HCT116 (cell line): ENCODE measurements around the gene CDH16. TPM values are rescaled to one million over a fixed set of nuclear protein-coding genes. Genes with fewer than 3 reads are reported as not detected.

ENCODE experiments used
- ATAC-seq: fragments of 200-7000 bp; cut with Tn5 transposase; 2 replicates; pipeline ENCODE4 v1.9.1; 2020; ENCODE audit warnings: mild to moderate bottlenecking, moderate library complexity
- Bru-seq: library from RNA; stranded (reverse); fragments of 400-500 nt; gene quantifications from one replicate; lab custom pipeline; 2021; lab: Mats Ljungman, UMichigan
- BruChase-seq, 2 experiments: library from RNA; stranded (reverse); fragments of 400-500 nt; gene quantifications; one replicate each; lab custom pipeline; 2021; lab: Mats Ljungman, UMichigan
- BruUV-seq: library from RNA; stranded (reverse); fragments of 400-500 nt; replicated peaks from 2 replicates; lab custom pipeline; 2021; lab: Mats Ljungman, UMichigan
- CTCF ChIA-PET: fragments of 300-600 bp; sonication (Branson Sonifier 250); formaldehyde crosslinking; loops from one replicate; lab custom pipeline; 2021; ENCODE audit warnings: antibody characterized with exemption; lab: Charles Lee
- POLR2A ChIA-PET: fragments of 300-600, 350-600 bp; sonication (Branson Sonifier 250); formaldehyde crosslinking; loops from one replicate; lab custom pipeline; 2021; ENCODE audit warnings: antibody characterized with exemption; lab: Charles Lee
- RAD21 ChIA-PET, 2 experiments: fragments of 300-600 bp; sonication (Branson Sonifier 250); formaldehyde crosslinking; loops; one replicate each; lab custom pipeline; 2023; ENCODE audit warnings: low total read pairs in 2 of 2; ENCODE audit not compliant: uncharacterized antibody in 2 of 2, unreplicated experiment in 2 of 2, low non-redundant PET in 1 of 2; lab: Charles Lee
- DNase-seq: peaks from one replicate; pipeline ENCODE4 v3.0.0-alpha.2; 2010; ENCODE audit warnings: low read depth, low spot score
- H2AFZ ChIP-seq: fragments of 200-600 bp; shearing (Covaris generic), sonication (generic); 2 replicates; pipeline ENCODE4 v1.6.1; 2017; ENCODE audit warnings: low read depth, mixed run types, mixed read lengths, antibody characterized with exemption, low read length; ENCODE audit not compliant: poor library complexity, severe bottlenecking
- H3K27ac ChIP-seq: 2 replicates; pipeline ENCODE4 v1.5.1; 2012; ENCODE audit warnings: low read depth, low read length
- H3K27me3 ChIP-seq: fragments of 200-600 bp; sonication (generic); 2 replicates; pipeline ENCODE4 v1.6.1; 2016; ENCODE audit warnings: mixed run types, low read length, mixed read lengths; ENCODE audit not compliant: insufficient read depth
- H3K36me3 ChIP-seq, 2 experiments: fragments of 200-500 bp in 1 of 2; fragments of 200-600 bp in 1 of 2; sonication (Bioruptor generic) in 1 of 2; sonication (generic) in 1 of 2; 2 replicates each; pipeline versions ENCODE4 v1.5.1 to v1.6.1; 2014 to 2016; ENCODE audit warnings: low read length in 2 of 2, inconsistent platforms in 1 of 2, mixed read lengths in 1 of 2, mixed run types in 1 of 2; ENCODE audit not compliant: insufficient read depth in 2 of 2, control insufficient read depth in 1 of 2
- H3K4me1 ChIP-seq, 2 experiments: fragments of 200-600 bp in 1 of 2; sonication (generic) in 1 of 2; 2 replicates each; pipeline versions ENCODE4 v1.5.1 to v1.6.1; 2012 to 2017; ENCODE audit warnings: low read length in 2 of 2, inconsistent platforms in 1 of 2, mild to moderate bottlenecking in 1 of 2, mixed read lengths in 1 of 2, mixed run types in 1 of 2, moderate library complexity in 1 of 2; ENCODE audit not compliant: insufficient read depth in 2 of 2, control insufficient read depth in 1 of 2
- H3K4me2 ChIP-seq: fragments of 200-600 bp; sonication (generic); 2 replicates; pipeline ENCODE4 v1.6.1; 2017; ENCODE audit warnings: mixed run types, low read length, mixed read lengths
- H3K4me3 ChIP-seq, 2 experiments: fragments of 200-600 bp in 1 of 2; sonication (generic) in 1 of 2; replicated peaks in 1 of 2; 2 replicates each; pipeline ENCODE4 v1.5.1; 2011 to 2016; ENCODE audit warnings: low read length in 2 of 2, control low read depth in 1 of 2, low read depth in 1 of 2, mild to moderate bottlenecking in 1 of 2, mixed read lengths in 1 of 2, mixed run types in 1 of 2
- H3K79me2 ChIP-seq: fragments of 200-600 bp; sonication (generic); 2 replicates; pipeline ENCODE4 v1.6.1; 2017; ENCODE audit warnings: mild to moderate bottlenecking, mixed run types, low read length, moderate library complexity, mixed read lengths; ENCODE audit not compliant: insufficient read depth
- H3K9ac ChIP-seq: fragments of 200-600 bp; sonication (generic); 2 replicates; pipeline ENCODE4 v1.6.1; 2016; ENCODE audit warnings: low read length, mixed read lengths
- H3K9me2 ChIP-seq: fragments of 200-600 bp; sonication (generic), shearing (Covaris generic); 2 replicates; pipeline ENCODE4 v1.6.1; 2017; ENCODE audit warnings: mixed run types, mild to moderate bottlenecking, moderate library complexity; ENCODE audit not compliant: insufficient read depth
- H3K9me3 ChIP-seq, 2 experiments: fragments of 200-500 bp in 1 of 2; fragments of 200-600 bp in 1 of 2; sonication (Bioruptor generic) in 1 of 2; sonication (generic) in 1 of 2; 2 replicates each; pipeline ENCODE4 v1.6.1; 2014 to 2017; ENCODE audit warnings: low read length in 2 of 2, mixed read lengths in 2 of 2, inconsistent platforms in 1 of 2, low read depth in 1 of 2, mild to moderate bottlenecking in 1 of 2, mixed run types in 1 of 2, moderate library complexity in 1 of 2; ENCODE audit not compliant: control insufficient read depth in 1 of 2, insufficient read depth in 1 of 2
- H4K20me1 ChIP-seq: fragments of 200-600 bp; sonication (generic), shearing (Covaris generic); 2 replicates; pipeline ENCODE4 v1.6.1; 2017; ENCODE audit warnings: mixed run types, mild to moderate bottlenecking, moderate library complexity; ENCODE audit not compliant: insufficient read depth
- CBX3 ChIP-seq: IDR thresholded peaks from 2 replicates; pipeline ENCODE4 v1.6.1; 2012; ENCODE audit warnings: low read depth
- CEBPB ChIP-seq: IDR thresholded peaks from 2 replicates; pipeline ENCODE4 v1.6.1; 2012; ENCODE audit warnings: low read depth
- EZH2 ChIP-seq: fragments of 200-600 bp; sonication (generic); IDR thresholded peaks from 2 replicates; pipeline ENCODE4 v1.6.1; 2017; ENCODE audit warnings: antibody characterized with exemption, mixed run types
- POLR2A ChIP-seq: IDR thresholded peaks from 2 replicates; pipeline ENCODE4 v1.7.0; 2011; ENCODE audit warnings: borderline replicate concordance; ENCODE audit not compliant: insufficient read depth, insufficient read length; ENCODE audit errors: extremely low read depth
- YY1 ChIP-seq: IDR thresholded peaks from 2 replicates; pipeline ENCODE4 v1.6.1; 2011; ENCODE audit warnings: low read length, low read depth, moderate library complexity, mild to moderate bottlenecking; ENCODE audit not compliant: insufficient replicate concordance; ENCODE audit errors: extremely low read depth
- ZNF274 ChIP-seq: fragments of 200-500 bp; sonication (Bioruptor generic); IDR thresholded peaks from 2 replicates; pipeline ENCODE4 v1.6.1; 2014; ENCODE audit warnings: mild to moderate bottlenecking, low read depth, low read length, inconsistent platforms
- intact Hi-C: fragments of 100-400 bp; cut with micrococcal nuclease; formaldehyde crosslinking; loops from 2 replicates; pipeline ENCODE4 v1.10.0; 2022
- long read RNA-seq: library from polyadenylated mRNA; unstranded; transcript quantifications from one replicate; pipeline ENCODE4 v2.0.0, GENCODE V29; 2021; ENCODE audit not compliant: unreplicated experiment
- polyA plus RNA-seq: library from polyadenylated mRNA; unstranded; fragments of >200 nt; gene quantifications from 2 replicates; pipeline ENCODE4 v1.2.1, GENCODE V29; 2012; ENCODE audit warnings: missing spikeins
- total RNA-seq: library from RNA; stranded (reverse); gene quantifications from one replicate; pipeline ENCODE4 v1.2.1, GENCODE V29; 2021; ENCODE audit not compliant: unreplicated experiment
- TF ChIP-seq, protein P1 (sequence below): IDR thresholded peaks from 2 replicates; pipeline ENCODE4 v1.6.1; 2012; ENCODE audit warnings: low read depth
- TF ChIP-seq, protein P2 (sequence below), 3 experiments: fragments of 200-600 bp in 1 of 3; sonication (generic) in 1 of 3; IDR thresholded peaks in 2 of 3; conservative IDR thresholded peaks in 1 of 3; 2 replicates each; pipeline ENCODE4 v1.5.1; 2012 to 2017; ENCODE audit warnings: low read depth in 2 of 3, low read length in 2 of 3, antibody characterized with exemption in 1 of 3, borderline replicate concordance in 1 of 3, control low read depth in 1 of 3, mild to moderate bottlenecking in 1 of 3, mixed read lengths in 1 of 3, mixed run types in 1 of 3, moderate library complexity in 1 of 3; ENCODE audit not compliant: insufficient read depth in 1 of 3
- TF ChIP-seq, protein P3 (sequence below): IDR thresholded peaks from 2 replicates; pipeline ENCODE4 v1.6.1; 2012

The CDH16 gene, protein sequence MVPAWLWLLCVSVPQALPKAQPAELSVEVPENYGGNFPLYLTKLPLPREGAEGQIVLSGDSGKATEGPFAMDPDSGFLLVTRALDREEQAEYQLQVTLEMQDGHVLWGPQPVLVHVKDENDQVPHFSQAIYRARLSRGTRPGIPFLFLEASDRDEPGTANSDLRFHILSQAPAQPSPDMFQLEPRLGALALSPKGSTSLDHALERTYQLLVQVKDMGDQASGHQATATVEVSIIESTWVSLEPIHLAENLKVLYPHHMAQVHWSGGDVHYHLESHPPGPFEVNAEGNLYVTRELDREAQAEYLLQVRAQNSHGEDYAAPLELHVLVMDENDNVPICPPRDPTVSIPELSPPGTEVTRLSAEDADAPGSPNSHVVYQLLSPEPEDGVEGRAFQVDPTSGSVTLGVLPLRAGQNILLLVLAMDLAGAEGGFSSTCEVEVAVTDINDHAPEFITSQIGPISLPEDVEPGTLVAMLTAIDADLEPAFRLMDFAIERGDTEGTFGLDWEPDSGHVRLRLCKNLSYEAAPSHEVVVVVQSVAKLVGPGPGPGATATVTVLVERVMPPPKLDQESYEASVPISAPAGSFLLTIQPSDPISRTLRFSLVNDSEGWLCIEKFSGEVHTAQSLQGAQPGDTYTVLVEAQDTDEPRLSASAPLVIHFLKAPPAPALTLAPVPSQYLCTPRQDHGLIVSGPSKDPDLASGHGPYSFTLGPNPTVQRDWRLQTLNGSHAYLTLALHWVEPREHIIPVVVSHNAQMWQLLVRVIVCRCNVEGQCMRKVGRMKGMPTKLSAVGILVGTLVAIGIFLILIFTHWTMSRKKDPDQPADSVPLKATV
- total RNA-seq (not detected), Bru-seq, nascent RNA (not detected), BruChase-seq, experiment 1, labeled RNA remaining after a 6-hour chase (not detected), BruChase-seq, experiment 2, labeled RNA remaining after a 2-hour chase (not detected)
- not detected in 2 replicates for polyA plus RNA-seq
- long read RNA-seq: 0 reads

DNA sequence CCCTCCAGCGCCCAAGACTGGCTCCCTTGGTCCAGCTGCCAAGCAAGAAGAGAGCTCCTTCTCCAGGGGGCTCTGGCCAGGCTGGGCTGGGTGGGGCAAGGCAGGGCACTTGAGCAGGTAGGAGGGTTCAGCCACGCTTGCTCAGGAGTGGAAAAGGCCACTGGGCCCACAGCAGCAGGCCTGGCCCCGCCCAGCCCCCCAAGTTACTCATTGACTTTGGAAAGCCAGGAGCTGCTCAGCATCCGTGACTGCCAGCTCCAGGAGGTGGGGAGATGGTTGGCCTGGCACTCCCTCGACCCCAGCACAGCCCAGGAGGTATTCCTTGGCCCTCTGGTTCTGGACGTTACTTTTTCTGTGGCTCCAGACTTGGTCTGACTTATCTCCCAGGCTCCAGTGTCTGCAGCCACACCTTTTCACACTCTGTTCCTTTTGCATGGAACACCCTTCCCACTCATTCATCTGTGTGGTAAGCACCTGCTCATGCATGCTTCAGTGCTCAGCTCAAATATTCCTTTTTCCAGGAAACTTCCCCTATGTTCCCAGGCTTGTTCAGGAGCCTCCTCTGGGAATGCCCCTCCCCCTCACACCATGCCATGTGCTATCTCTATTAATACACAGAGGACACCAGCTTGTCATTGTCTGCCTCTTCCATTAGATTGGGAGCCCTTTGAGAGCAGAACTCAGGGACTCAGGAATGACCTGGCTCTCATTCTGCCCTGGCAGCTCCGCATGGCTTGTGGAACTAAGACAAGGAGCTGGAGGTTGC lies at the start of gene CDH16:
Gene CDH16, minus strand, starts transcription at position 83 of the 766 bp plus-strand sequence. CDS start 820 bp downstream, outside the sequence.
- H3K79me2 ChIP-seq: no peaks in the 10 kb centered on the region
- TF ChIP-seq YY1 (no peak), CEBPB (no peak), ZNF274 (no peak), POLR2A (no peak), EZH2 (no peak), CBX3 (no peak)
- TF ChIP-seq, protein P1, sequence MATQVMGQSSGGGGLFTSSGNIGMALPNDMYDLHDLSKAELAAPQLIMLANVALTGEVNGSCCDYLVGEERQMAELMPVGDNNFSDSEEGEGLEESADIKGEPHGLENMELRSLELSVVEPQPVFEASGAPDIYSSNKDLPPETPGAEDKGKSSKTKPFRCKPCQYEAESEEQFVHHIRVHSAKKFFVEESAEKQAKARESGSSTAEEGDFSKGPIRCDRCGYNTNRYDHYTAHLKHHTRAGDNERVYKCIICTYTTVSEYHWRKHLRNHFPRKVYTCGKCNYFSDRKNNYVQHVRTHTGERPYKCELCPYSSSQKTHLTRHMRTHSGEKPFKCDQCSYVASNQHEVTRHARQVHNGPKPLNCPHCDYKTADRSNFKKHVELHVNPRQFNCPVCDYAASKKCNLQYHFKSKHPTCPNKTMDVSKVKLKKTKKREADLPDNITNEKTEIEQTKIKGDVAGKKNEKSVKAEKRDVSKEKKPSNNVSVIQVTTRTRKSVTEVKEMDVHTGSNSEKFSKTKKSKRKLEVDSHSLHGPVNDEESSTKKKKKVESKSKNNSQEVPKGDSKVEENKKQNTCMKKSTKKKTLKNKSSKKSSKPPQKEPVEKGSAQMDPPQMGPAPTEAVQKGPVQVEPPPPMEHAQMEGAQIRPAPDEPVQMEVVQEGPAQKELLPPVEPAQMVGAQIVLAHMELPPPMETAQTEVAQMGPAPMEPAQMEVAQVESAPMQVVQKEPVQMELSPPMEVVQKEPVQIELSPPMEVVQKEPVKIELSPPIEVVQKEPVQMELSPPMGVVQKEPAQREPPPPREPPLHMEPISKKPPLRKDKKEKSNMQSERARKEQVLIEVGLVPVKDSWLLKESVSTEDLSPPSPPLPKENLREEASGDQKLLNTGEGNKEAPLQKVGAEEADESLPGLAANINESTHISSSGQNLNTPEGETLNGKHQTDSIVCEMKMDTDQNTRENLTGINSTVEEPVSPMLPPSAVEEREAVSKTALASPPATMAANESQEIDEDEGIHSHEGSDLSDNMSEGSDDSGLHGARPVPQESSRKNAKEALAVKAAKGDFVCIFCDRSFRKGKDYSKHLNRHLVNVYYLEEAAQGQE: no peak
- TF ChIP-seq, protein P2, sequence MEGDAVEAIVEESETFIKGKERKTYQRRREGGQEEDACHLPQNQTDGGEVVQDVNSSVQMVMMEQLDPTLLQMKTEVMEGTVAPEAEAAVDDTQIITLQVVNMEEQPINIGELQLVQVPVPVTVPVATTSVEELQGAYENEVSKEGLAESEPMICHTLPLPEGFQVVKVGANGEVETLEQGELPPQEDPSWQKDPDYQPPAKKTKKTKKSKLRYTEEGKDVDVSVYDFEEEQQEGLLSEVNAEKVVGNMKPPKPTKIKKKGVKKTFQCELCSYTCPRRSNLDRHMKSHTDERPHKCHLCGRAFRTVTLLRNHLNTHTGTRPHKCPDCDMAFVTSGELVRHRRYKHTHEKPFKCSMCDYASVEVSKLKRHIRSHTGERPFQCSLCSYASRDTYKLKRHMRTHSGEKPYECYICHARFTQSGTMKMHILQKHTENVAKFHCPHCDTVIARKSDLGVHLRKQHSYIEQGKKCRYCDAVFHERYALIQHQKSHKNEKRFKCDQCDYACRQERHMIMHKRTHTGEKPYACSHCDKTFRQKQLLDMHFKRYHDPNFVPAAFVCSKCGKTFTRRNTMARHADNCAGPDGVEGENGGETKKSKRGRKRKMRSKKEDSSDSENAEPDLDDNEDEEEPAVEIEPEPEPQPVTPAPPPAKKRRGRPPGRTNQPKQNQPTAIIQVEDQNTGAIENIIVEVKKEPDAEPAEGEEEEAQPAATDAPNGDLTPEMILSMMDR (IDR thresholded peaks at IDR 0.05 in 2 of 3, conservative IDR thresholded peaks at IDR 0.05 in 1 of 3; ENCODE audit: borderline replicate concordance in 1 of 3, insufficient read depth in 1 of 3, low read depth in 2 of 3, low read length in 2 of 3): no peak
- TF ChIP-seq, protein P3, sequence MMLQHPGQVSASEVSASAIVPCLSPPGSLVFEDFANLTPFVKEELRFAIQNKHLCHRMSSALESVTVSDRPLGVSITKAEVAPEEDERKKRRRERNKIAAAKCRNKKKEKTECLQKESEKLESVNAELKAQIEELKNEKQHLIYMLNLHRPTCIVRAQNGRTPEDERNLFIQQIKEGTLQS: no peak
- no peaks in the 10 kb centered on the region for H3K9me3 ChIP-seq
- no peak within 1 kb of the TSS for H3K4me3 ChIP-seq
- no peaks in the 10 kb centered on the region for H4K20me1 ChIP-seq
- DNase-seq (no peak), ATAC-seq (no peak)
- H3K9me2 ChIP-seq: no peaks in the 10 kb centered on the region
- no peaks in the 10 kb centered on the region for H3K36me3 ChIP-seq
- ChIA-PET CTCF (interaction anchor here (1.1 to 1.4 kb wide), 3 partner anchors 9 to 46 kb away, joined by 3 to 5 read pairs (median 4); no protein-coding TSS in a partner anchor), RAD21 (no interaction called here), POLR2A (interaction anchor here (1.2 kb wide), 1 partner anchor 9 kb away, joined by 3 read pairs; no protein-coding TSS in a partner anchor)
- H3K4me2 ChIP-seq: no peak within 1 kb of the TSS
- H3K4me1 ChIP-seq: no peaks in the 10 kb centered on the region
- no peaks in the 10 kb centered on the region for H3K27me3 ChIP-seq
- no peak within 1 kb of the TSS for H2AFZ ChIP-seq
- H3K27ac ChIP-seq: no peak within 1 kb of the TSS
- intact Hi-C loops: no loop called here
- no peak within 1 kb of the TSS for H3K9ac ChIP-seq
- no TSS peak for BruUV-seq
